Right lobe of liver (tissue), 4 donors: ENCODE results near the gene PAX5.

Experiments used
- POLR2A ChIP-seq: fragments of 450-650 bp; IDR thresholded peaks from one replicate; pipeline ENCODE4 v1.6.1; 2017; ENCODE audit warnings: antibody characterized with exemption, mild to moderate bottlenecking
- TF ChIP-seq, protein P1 (sequence below), 4 donors: fragments of 200-600 bp in 3 of 4; fragments of 450-650 bp in 1 of 4; IDR thresholded peaks; one replicate each; pipeline versions ENCODE4 v1.5.1 to v1.8.0; 2016 to 2022; ENCODE audit warnings: antibody characterized with exemption in 4 of 4, mild to moderate bottlenecking in 2 of 4
- donor health status: DM: no; HTN: no; CAD: no.
- donor health status: DM: no; HTN: no; CAD: no.
- donor health status: DM: no; HTN: yes; CAD: no.

DNA sequence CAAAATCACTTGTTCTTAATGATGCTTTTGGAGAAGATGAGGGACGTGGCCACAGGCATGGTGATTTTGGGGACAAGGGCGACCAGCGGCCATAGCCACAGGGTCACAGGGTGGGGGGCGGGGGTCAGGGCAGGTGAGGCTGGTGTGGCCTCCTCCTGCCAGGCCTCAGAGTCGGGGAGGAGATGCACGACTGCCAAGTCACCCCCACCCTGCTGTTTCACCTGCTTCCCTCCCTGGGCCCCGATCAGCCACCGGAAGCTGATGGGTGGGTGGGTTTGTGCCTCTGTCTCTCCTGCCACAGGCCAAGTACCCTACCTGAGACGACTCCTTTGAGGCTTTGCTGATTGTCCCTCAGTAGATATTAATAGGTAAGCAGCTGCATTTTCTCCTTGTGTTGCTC lies 199.3 kb downstream of the PAX5 start:
- TF ChIP-seq, protein P1, sequence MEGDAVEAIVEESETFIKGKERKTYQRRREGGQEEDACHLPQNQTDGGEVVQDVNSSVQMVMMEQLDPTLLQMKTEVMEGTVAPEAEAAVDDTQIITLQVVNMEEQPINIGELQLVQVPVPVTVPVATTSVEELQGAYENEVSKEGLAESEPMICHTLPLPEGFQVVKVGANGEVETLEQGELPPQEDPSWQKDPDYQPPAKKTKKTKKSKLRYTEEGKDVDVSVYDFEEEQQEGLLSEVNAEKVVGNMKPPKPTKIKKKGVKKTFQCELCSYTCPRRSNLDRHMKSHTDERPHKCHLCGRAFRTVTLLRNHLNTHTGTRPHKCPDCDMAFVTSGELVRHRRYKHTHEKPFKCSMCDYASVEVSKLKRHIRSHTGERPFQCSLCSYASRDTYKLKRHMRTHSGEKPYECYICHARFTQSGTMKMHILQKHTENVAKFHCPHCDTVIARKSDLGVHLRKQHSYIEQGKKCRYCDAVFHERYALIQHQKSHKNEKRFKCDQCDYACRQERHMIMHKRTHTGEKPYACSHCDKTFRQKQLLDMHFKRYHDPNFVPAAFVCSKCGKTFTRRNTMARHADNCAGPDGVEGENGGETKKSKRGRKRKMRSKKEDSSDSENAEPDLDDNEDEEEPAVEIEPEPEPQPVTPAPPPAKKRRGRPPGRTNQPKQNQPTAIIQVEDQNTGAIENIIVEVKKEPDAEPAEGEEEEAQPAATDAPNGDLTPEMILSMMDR (IDR thresholded peaks at IDR 0.05) = no peak
- TF ChIP-seq POLR2A = no peak
